ENCODE measurements around the gene ZNF420. TPM values are rescaled to one million over a fixed set of nuclear protein-coding genes. Genes with fewer than 3 reads are reported as not detected.

Gene ZNF420
- total and polyA plus RNA-seq, 2 of the 8 experiments (the other 6 are each of a cell fraction or from before 2014, with no cell fraction given) = 1.7 to 8.8 TPM

DNA sequence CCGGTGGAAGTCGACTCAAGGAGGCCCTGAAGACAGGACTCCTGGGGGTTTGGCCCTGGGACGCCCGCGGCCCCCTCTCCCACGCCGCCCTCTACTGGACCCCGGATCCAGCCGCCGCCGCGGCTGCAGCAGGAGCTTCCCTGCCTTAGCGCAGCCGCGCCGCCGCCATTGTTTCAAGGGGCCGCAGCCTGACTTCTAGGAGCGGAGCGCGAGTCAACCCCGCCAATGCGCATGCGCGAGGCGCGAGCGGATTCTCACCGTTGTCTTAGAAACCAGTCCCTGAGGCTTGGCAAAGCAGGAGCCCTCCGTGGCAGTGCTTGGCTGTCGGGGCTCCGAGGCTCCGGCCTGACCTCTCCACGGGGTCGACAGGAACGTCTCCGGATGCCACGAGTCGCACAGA lies 19.1 kb upstream of the ZNF420 start:
- WGBS, 2 experiments (ENCODE audit: extremely low coverage in 1 of 2, insufficient coverage in 1 of 2, insufficient read length in 1 of 2, insufficient replicate concordance in 2 of 2, low coverage in 1 of 2, low lambda C conversion rate in 2 of 2, missing lambda C conversion rate in 1 of 2) = 86% methylated on average over 36 of the region's 39 CpGs; no CpG with 5 or more reads in 1 of the 2 experiments
- H4K8ac ChIP-seq (ENCODE audit: extremely low read depth, insufficient read depth, low read length) = no peak overlapping the region
- no peak overlapping the region for H3K14ac ChIP-seq (ENCODE audit: insufficient read length)
- H3K23me2 ChIP-seq (ENCODE audit: low read depth, low read length) = no peaks in the 10 kb centered on the region
- DNase-seq (ENCODE audit: low read depth in 1 of 2, low spot score in 2 of 2) (no peak), FAIRE-seq (no peak)
- no peak overlapping the region for H2AFZ ChIP-seq (ENCODE audit: low read length)
- ChIA-PET CTCF (ENCODE audit: partially characterized antibody) (no interaction called here), POLR2A (ENCODE audit: partially characterized antibody) (no interaction called here)
- H3K9me3 ChIP-seq (ENCODE audit: insufficient read depth in 2 of 2, low read depth in 1 of 2, low read length in 1 of 2) = peaks cover 65 to 84% of the 10 kb centered on the region in 2 experiments
- H3K23ac ChIP-seq (ENCODE audit: insufficient read length) = no peak overlapping the region
- H3K4ac ChIP-seq (replicated peaks; ENCODE audit: insufficient read length, low read depth, low read length) = no peak overlapping the region
- H3K36me3 ChIP-seq (ENCODE audit: control insufficient read depth in 2 of 4, insufficient read depth in 4 of 4, low read length in 3 of 4) = no peaks in the 10 kb centered on the region
- no peak overlapping the region for H2BK20ac ChIP-seq (ENCODE audit: low read length)
- H3K27me3 ChIP-seq (replicated peaks in 1 of 4; ENCODE audit: control insufficient read depth in 3 of 4, extremely low read depth in 1 of 4, insufficient read depth in 3 of 4, low read length in 3 of 4) = no peaks in the 10 kb centered on the region
- H2AK5ac ChIP-seq (ENCODE audit: low read depth, low read length) = no peak overlapping the region
- no peak overlapping the region for H2BK12ac ChIP-seq (ENCODE audit: low read depth, low read length)
- no peak overlapping the region for H2BK120ac ChIP-seq (replicated peaks; ENCODE audit: low read depth, low read length)
- H4K20me1 ChIP-seq (replicated peaks in 1 of 2; ENCODE audit: control insufficient read depth in 1 of 2, insufficient read depth in 2 of 2, low read length in 2 of 2) = no peaks in the 10 kb centered on the region
- no peak overlapping the region for H3K56ac ChIP-seq (replicated peaks; ENCODE audit: insufficient read length, low read depth, low read length)
- no peak overlapping the region for H3K27ac ChIP-seq (ENCODE audit: low read depth, low read length)
- H4K91ac ChIP-seq (replicated peaks; ENCODE audit: insufficient read length, low read length) = no peak overlapping the region
- H3K79me1 ChIP-seq (ENCODE audit: low read depth, low read length) = no peaks in the 10 kb centered on the region
- no peaks in the 10 kb centered on the region for H3K4me1 ChIP-seq (replicated peaks in 1 of 4; ENCODE audit: control insufficient read depth in 3 of 4, insufficient read depth in 4 of 4, low read length in 3 of 4)
- no peak overlapping the region for H3K4me3 ChIP-seq (ENCODE audit: extremely low read depth in 1 of 4, insufficient read depth in 2 of 4, low read depth in 3 of 4, low read length in 4 of 4)
- H3K4me2 ChIP-seq (ENCODE audit: insufficient read depth in 1 of 2, low read depth in 2 of 2, low read length in 2 of 2) = no peak overlapping the region
- no peak overlapping the region for H2BK5ac ChIP-seq (ENCODE audit: low read depth, low read length)
- H3K18ac ChIP-seq (ENCODE audit: extremely low read depth, low read length) = no peak overlapping the region
- no peak overlapping the region for H4K5ac ChIP-seq (ENCODE audit: insufficient read length, low read depth, low read length)
- no peak overlapping the region for H3K9ac ChIP-seq (replicated peaks in 1 of 4; ENCODE audit: extremely low read depth in 1 of 4, low read depth in 3 of 4, low read length in 3 of 4)
- no peak overlapping the region for H2BK15ac ChIP-seq (ENCODE audit: low read length)
- H3K79me2 ChIP-seq (ENCODE audit: control insufficient read depth in 1 of 2, insufficient read depth in 2 of 2, low read length in 2 of 2) = no peaks in the 10 kb centered on the region
- no peak for TF ChIP-seq CTBP2 (IDR thresholded peaks at IDR 0.05; ENCODE audit: borderline replicate concordance, insufficient read depth, insufficient read length, low read length)
- TF ChIP-seq HDAC6 (IDR thresholded peaks at IDR 0.05; ENCODE audit: low read depth, low read length) = no peak
- no peak for TF ChIP-seq CBX8 (IDR thresholded peaks at IDR 0.05; ENCODE audit: borderline replicate concordance, low read depth, low read length)
- TF ChIP-seq BACH1 (IDR thresholded peaks at IDR 0.05; ENCODE audit: low read length) = no peak

All from H1 (cell line).